Measurements from ENCODE around the gene ADRA2C.

The ADRA2C gene

DNA sequence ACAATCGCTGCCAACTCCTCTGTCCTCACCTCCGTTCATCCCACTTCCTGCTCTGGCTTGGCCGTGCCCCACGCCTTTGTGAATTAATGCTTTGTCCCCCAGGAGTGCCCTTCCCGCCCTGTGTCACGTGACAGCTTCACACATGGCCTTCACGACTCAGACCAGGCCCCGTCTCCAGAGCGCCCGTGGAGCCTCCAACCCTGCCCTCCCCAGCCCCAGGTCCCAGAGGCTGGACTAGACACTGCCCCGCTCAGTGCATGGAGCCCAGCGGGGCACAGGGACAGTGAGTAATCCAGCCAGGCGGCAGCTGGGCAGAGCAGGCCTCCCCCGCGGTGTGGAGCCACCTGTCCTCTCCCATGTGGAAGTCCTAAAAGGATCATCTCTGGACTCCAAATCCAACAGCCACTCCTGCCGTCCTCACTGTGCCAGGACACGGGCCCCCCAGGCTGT, 7.4 kb downstream of the ADRA2C start:
- Histone ChIP-seq H3K27me3 (replicated peaks; ENCODE audit: control insufficient read depth, insufficient read depth, low read length) (peaks cover 48% of the 10 kb centered on the region), H3K4me3 (ENCODE audit: low read length) (no peak overlapping the region), H3K4me1 (ENCODE audit: control insufficient read depth, insufficient read depth, low read length) (no peaks in the 10 kb centered on the region), H3K9ac (ENCODE audit: low read length) (no peak overlapping the region), H3K9me3 (ENCODE audit: control insufficient read depth, low read length) (peaks cover 3% of the 10 kb centered on the region), H3K36me3 (ENCODE audit: control insufficient read depth, insufficient read depth, low read length, severe bottlenecking) (no peaks in the 10 kb centered on the region)
- no peak for DNase-seq (ENCODE audit: low read depth)

- Histone ChIP-seq H3K27me3 (replicated peaks; ENCODE audit: control insufficient read depth, insufficient read depth, low read length) (peaks cover 48% of the 10 kb centered on the region), H3K36me3 (ENCODE audit: control insufficient read depth, insufficient read depth, low read length, severe bottlenecking) (no peaks in the 10 kb centered on the region), H3K4me1 (ENCODE audit: control insufficient read depth, insufficient read depth, low read length) (no peaks in the 10 kb centered on the region), H3K9ac (ENCODE audit: low read length) (no peak overlapping the region), H3K9me3 (ENCODE audit: control insufficient read depth, low read length) (peaks cover 4% of the 10 kb centered on the region), H3K4me3 (ENCODE audit: low read length) (no peak overlapping the region)
- no peak for DNase-seq (ENCODE audit: low read depth)
These were observed 8.2 kb downstream of the ADRA2C start for GRCh38 chr4:3774253-3774883.

DNA sequence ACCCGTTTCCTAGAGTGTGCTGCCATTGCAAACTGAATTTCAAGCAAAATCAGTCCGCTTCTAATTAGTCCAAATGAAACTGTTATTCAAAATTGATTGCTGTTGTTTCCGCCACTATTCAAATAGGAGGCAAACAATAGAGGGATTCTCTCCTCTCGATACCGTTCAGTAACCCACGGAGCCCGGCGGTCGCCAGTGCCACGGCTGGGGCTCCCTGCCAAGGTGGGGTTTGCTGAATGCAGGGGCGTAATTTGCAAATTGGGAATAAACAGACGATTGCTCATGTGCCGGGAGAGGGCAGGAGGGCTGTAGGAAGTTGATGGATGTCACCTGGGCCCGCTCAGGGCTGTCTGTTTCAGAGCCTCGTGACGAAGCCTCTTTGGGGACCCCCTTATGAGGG, 8.8 kb downstream of the ADRA2C start:
- Histone ChIP-seq H3K4me1 (ENCODE audit: control insufficient read depth, insufficient read depth, low read length) (no peaks in the 10 kb centered on the region), H3K36me3 (ENCODE audit: control insufficient read depth, insufficient read depth, low read length, severe bottlenecking) (no peaks in the 10 kb centered on the region), H3K9me3 (ENCODE audit: control insufficient read depth, low read length) (peaks cover 4% of the 10 kb centered on the region), H3K9ac (ENCODE audit: low read length) (no peak overlapping the region), H3K27me3 (replicated peaks; ENCODE audit: control insufficient read depth, insufficient read depth, low read length) (peaks cover 48% of the 10 kb centered on the region), H3K4me3 (ENCODE audit: low read length) (no peak overlapping the region)
- no peak for DNase-seq (ENCODE audit: low read depth)

DNA sequence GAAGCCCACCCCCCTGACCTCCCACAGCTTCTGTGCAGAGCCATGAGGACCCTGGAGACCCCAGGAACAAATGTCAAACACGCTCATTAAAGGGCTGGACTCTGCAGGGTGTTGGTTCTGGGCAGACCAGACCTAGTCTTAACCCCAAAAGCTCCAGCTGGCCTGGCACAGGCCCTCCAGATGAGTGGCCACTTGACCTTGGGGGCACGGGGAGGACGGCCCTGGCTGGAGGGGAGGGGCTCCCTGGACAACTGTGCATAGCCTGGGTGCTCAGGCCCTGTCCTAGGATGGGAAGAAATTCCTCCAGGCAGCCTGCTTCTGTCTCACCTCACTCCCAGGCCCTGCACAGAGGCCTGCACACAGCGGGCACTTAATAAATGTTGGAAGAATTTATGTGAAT, 9.4 kb downstream of the ADRA2C start:
- Histone ChIP-seq H3K4me1 (ENCODE audit: control insufficient read depth, insufficient read depth, low read length) (no peaks in the 10 kb centered on the region), H3K36me3 (ENCODE audit: control insufficient read depth, insufficient read depth, low read length, severe bottlenecking) (no peaks in the 10 kb centered on the region), H3K9ac (ENCODE audit: low read length) (no peak overlapping the region), H3K27me3 (replicated peaks; ENCODE audit: control insufficient read depth, insufficient read depth, low read length) (peaks cover 48% of the 10 kb centered on the region), H3K9me3 (ENCODE audit: control insufficient read depth, low read length) (peaks cover 4% of the 10 kb centered on the region), H3K4me3 (ENCODE audit: low read length) (no peak overlapping the region)
- no peak for DNase-seq (ENCODE audit: low read depth)

DNA sequence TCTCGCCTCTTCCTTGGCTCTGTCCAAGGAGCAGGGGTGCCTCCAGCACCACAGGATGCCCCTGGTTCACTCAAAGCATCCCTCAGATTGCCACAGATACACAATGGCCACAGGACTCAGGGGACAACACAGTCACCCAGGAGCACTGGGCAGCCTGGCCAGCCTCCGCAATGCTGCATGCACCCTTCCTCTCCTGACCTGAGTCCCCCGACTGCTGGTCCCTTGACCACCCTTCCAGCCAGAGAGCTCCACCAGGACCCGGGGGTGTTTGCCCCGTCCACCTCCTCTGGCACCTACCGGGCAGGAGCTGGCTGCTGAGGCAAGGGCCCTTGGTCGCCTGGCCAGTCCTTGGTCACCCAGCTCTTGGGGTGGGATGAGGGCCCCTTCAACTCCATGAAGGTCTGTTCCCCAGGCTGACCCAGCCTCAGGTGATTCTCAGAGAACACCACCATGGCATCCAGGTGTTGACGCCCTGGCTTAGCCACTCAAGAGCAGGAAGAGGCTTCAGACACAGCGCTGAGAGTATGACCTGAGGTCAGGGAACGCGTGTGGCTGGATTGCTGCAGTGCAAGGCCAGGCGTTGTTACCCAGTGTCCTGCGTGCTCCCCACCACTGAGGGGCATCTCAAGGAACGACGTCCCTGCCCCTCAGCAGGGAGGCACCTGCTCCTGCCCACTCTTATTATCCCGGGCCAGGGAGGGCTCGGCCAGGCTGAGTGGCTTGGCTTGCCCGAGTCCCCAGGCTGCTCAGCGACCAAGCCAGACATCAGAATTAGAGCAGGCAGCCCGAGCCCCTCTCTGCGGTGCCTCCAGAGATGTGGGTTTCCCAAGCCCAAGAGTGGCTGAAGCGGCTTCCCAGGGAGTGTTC, 10.2 kb downstream of the ADRA2C start:
- DNase-seq (ENCODE audit: low read depth), result no peak
- H3K4me1 ChIP-seq (ENCODE audit: control insufficient read depth, insufficient read depth, low read length), result no peaks in the 10 kb centered on the region
- H3K36me3 ChIP-seq (ENCODE audit: control insufficient read depth, insufficient read depth, low read length, severe bottlenecking), result no peaks in the 10 kb centered on the region
- no peak overlapping the region for H3K4me3 ChIP-seq (ENCODE audit: low read length)
- peaks cover 4% of the 10 kb centered on the region for H3K9me3 ChIP-seq (ENCODE audit: control insufficient read depth, low read length)
- H3K27me3 ChIP-seq (replicated peaks; ENCODE audit: control insufficient read depth, insufficient read depth, low read length), result peaks cover 48% of the 10 kb centered on the region
- H3K9ac ChIP-seq (ENCODE audit: low read length), result no peak overlapping the region

DNA sequence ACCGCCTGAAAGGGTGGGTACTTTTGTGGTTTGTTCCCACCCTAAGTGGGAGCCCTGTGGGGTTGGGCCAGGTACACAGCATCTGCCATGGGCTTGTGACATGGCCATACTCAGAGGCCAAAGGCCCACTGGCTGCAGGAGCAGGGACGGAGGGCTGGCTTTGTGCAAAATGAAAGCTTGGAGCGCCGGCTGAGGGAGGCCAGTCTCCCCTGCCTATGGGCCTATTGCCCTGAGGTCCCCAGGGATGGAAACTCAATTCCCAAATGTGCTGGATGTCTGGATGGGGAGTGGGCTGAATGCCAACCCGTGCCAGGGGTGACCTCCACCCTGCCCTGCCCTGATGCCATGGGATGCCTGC, 10.8 kb downstream of the ADRA2C start:
- Histone ChIP-seq H3K4me1 (ENCODE audit: control insufficient read depth, insufficient read depth, low read length) (no peaks in the 10 kb centered on the region), H3K36me3 (ENCODE audit: control insufficient read depth, insufficient read depth, low read length, severe bottlenecking) (no peaks in the 10 kb centered on the region), H3K27me3 (replicated peaks; ENCODE audit: control insufficient read depth, insufficient read depth, low read length) (peaks cover 48% of the 10 kb centered on the region), H3K4me3 (ENCODE audit: low read length) (no peak overlapping the region), H3K9me3 (ENCODE audit: control insufficient read depth, low read length) (peaks cover 9% of the 10 kb centered on the region), H3K9ac (ENCODE audit: low read length) (no peak overlapping the region)
- DNase-seq (ENCODE audit: low read depth), result no peak

DNA sequence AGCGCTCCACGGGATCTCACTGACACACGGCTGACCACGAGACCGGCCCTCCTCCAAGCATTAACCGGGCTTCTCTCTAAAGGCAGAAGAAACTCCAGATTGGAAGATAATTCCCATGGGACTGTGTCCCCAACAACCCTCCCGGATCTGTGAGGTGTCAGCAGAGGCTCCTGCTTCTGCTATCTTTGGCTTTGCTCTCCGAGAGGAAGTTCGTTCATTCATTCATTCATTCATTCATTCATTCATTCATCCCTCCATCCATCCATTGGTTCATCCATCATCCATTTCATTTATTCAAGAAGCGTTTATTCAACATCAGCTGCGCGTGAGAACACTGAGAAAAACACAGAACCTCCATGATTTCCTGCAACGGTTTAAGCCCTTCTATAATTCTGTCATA, 11.5 kb downstream of the ADRA2C start:
- Histone ChIP-seq H3K9me3 (ENCODE audit: control insufficient read depth, low read length) (peaks cover 9% of the 10 kb centered on the region), H3K9ac (ENCODE audit: low read length) (no peak overlapping the region), H3K4me1 (ENCODE audit: control insufficient read depth, insufficient read depth, low read length) (no peaks in the 10 kb centered on the region), H3K36me3 (ENCODE audit: control insufficient read depth, insufficient read depth, low read length, severe bottlenecking) (no peaks in the 10 kb centered on the region), H3K27me3 (replicated peaks; ENCODE audit: control insufficient read depth, insufficient read depth, low read length) (peaks cover 49% of the 10 kb centered on the region), H3K4me3 (ENCODE audit: low read length) (no peak overlapping the region)
- DNase-seq (ENCODE audit: low read depth), result no peak

DNA sequence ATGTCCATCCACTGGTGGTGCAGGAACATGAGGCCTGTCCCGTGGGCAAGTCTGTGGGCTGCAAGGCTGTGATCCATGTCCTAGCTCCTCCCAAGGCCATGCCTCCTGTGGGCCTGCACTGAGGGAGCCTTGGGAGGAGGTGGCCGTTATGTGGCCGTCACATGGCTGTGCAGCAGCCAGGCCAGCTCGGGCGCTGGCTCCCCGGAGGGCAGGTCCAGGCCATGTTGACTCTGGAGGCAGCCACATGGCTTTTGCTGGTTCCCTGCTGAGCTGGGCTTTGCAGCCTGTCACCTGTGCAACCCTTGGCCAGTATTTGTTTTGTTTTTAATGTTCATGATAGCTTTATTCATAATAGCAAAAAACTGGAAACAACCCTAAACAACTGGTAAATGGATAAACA, 13.3 kb downstream of the ADRA2C start:
- H3K4me3 ChIP-seq (ENCODE audit: low read length), result no peak overlapping the region

GRCh38 chr4:3780347-3781171, 14.4 kb downstream of the ADRA2C start:
- H3K27me3 ChIP-seq (replicated peaks; ENCODE audit: control insufficient read depth, insufficient read depth, low read length), result peaks cover 46% of the 10 kb centered on the region
- H3K4me1 ChIP-seq (ENCODE audit: control insufficient read depth, insufficient read depth, low read length), result no peaks in the 10 kb centered on the region
- no peak for DNase-seq (ENCODE audit: low read depth)
- H3K4me3 ChIP-seq (ENCODE audit: low read length), result no peak overlapping the region
- no peak overlapping the region for H3K9ac ChIP-seq (ENCODE audit: low read length)
- H3K36me3 ChIP-seq (ENCODE audit: control insufficient read depth, insufficient read depth, low read length, severe bottlenecking), result no peaks in the 10 kb centered on the region
- peaks cover 9% of the 10 kb centered on the region for H3K9me3 ChIP-seq (ENCODE audit: control insufficient read depth, low read length)

More for the DNA sequence above, 13.3 kb downstream of the ADRA2C start:
- no peak for DNase-seq (ENCODE audit: low read depth)
- H3K9me3 ChIP-seq (ENCODE audit: control insufficient read depth, low read length), result peaks cover 9% of the 10 kb centered on the region
- H3K27me3 ChIP-seq (replicated peaks; ENCODE audit: control insufficient read depth, insufficient read depth, low read length), result peaks cover 46% of the 10 kb centered on the region
- no peaks in the 10 kb centered on the region for H3K4me1 ChIP-seq (ENCODE audit: control insufficient read depth, insufficient read depth, low read length)
- H3K36me3 ChIP-seq (ENCODE audit: control insufficient read depth, insufficient read depth, low read length, severe bottlenecking), result no peaks in the 10 kb centered on the region
- no peak overlapping the region for H3K9ac ChIP-seq (ENCODE audit: low read length)

DNA sequence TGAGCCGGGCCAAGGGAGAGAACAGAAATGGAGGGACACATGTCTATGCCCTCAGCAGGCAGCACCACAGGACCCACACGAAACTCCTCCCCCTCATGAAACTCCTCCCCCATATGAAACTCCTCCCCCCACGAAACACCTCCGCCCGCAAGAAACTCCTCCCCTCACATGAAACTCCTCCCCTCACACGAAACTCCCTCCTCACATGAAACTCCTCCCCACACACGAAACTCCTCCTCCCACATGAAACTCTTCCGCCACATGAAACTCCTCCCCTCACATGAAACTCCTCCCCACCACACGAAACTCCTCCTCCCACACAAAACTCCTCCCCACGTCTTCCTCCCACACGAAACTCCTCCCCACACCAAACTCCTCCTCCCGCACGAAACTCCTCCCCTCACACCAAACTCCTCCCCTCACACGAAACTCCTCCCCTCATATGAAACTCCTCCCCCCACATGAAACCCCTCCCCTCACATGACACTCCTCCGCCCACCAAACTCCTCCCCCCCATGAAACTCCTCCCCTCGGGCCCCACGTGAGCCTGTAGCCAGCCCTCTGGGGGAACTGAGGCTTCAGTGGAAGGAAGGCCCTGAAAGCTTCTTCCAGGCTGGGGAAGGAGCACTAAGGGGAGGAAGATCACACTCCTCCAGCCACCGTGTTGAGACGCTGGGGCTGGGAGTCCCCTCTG, 15.2 kb downstream of the ADRA2C start:
- Histone ChIP-seq H3K4me1 (ENCODE audit: control insufficient read depth, insufficient read depth, low read length) (no peaks in the 10 kb centered on the region), H3K27me3 (replicated peaks; ENCODE audit: control insufficient read depth, insufficient read depth, low read length) (peaks cover 45% of the 10 kb centered on the region), H3K9me3 (ENCODE audit: control insufficient read depth, low read length) (peaks cover 9% of the 10 kb centered on the region), H3K4me3 (ENCODE audit: low read length) (no peak overlapping the region), H3K36me3 (ENCODE audit: control insufficient read depth, insufficient read depth, low read length, severe bottlenecking) (no peaks in the 10 kb centered on the region), H3K9ac (ENCODE audit: low read length) (no peak overlapping the region)
- DNase-seq (ENCODE audit: low read depth), result no peak
